Caco-2 (cell line): ENCODE measurements around the gene ERBB2. TPM values are rescaled to one million over a fixed set of nuclear protein-coding genes. Genes with fewer than 3 reads are reported as not detected.

Experiments
- BruUV-seq: library from RNA; stranded (reverse); fragments of 400-500 nt; replicated peaks from 2 replicates; lab custom pipeline; 2021; lab: Mats Ljungman, UMichigan
- CTCF ChIA-PET: fragments of 300-600 bp; sonication (Branson Sonifier 250); formaldehyde crosslinking; loops from one replicate; lab custom pipeline; 2022; ENCODE audit warnings: antibody characterized with exemption; lab: Charles Lee
- POLR2A ChIA-PET: fragments of 300-600 bp; sonication (Branson Sonifier 250); formaldehyde crosslinking; loops from one replicate; lab custom pipeline; 2022; ENCODE audit warnings: antibody characterized with exemption; lab: Charles Lee
- DNase-seq, 2 experiments: peaks; one replicate each; pipeline versions ENCODE4 v3.0.0 to v3.0.0-alpha.2; 2020 to 2022
- H3K27me3 ChIP-seq: replicated peaks from 2 replicates; pipeline ENCODE4 v1.6.0; 2011; ENCODE audit warnings: low read length; ENCODE audit not compliant: control insufficient read depth, insufficient read depth
- H3K36me3 ChIP-seq: 2 replicates; pipeline ENCODE4 v1.5.1; 2011; ENCODE audit warnings: low read length; ENCODE audit not compliant: control insufficient read depth, insufficient read depth
- H3K4me1 ChIP-seq: fragments of 250-450 bp; sonication (Bioruptor Pico); 2 replicates; pipeline ENCODE4 v1.5.1; 2020; ENCODE audit warnings: mild to moderate bottlenecking
- H3K4me3 ChIP-seq: 2 replicates; pipeline ENCODE4 v1.5.1; 2011; ENCODE audit warnings: low read depth, mild to moderate bottlenecking, control low read depth, low read length
- H3K9me3 ChIP-seq: fragments of 250-450 bp; sonication (Bioruptor Pico); 2 replicates; pipeline ENCODE4 v1.5.1; 2020; ENCODE audit warnings: mild to moderate bottlenecking, moderate library complexity
- H3K27ac Mint-ChIP-seq: one replicate; pipeline ENCODE4 v1.8.0; 2022; ENCODE audit warnings: mixed read lengths; ENCODE audit not compliant: unreplicated experiment
- H3K27me3 Mint-ChIP-seq: one replicate; pipeline ENCODE4 v1.8.0; 2022; ENCODE audit warnings: mixed read lengths; ENCODE audit not compliant: insufficient read depth, unreplicated experiment
- H3K36me3 Mint-ChIP-seq: one replicate; pipeline ENCODE4 v1.8.0; 2022; ENCODE audit warnings: mild to moderate bottlenecking, mixed read lengths; ENCODE audit not compliant: insufficient read depth, unreplicated experiment
- H3K4me1 Mint-ChIP-seq: one replicate; pipeline ENCODE4 v1.8.0; 2022; ENCODE audit warnings: low read depth, mixed read lengths; ENCODE audit not compliant: unreplicated experiment
- H3K4me3 Mint-ChIP-seq: one replicate; pipeline ENCODE4 v1.8.0; 2022; ENCODE audit warnings: mild to moderate bottlenecking, moderate library complexity, mixed read lengths; ENCODE audit not compliant: unreplicated experiment
- H3K9me3 Mint-ChIP-seq: one replicate; pipeline ENCODE4 v1.8.0; 2022; ENCODE audit warnings: mixed read lengths; ENCODE audit not compliant: unreplicated experiment
- intact Hi-C: fragments of 100-400 bp; cut with micrococcal nuclease; formaldehyde crosslinking; loops from one replicate; pipeline ENCODE4 v1.10.0; 2022; ENCODE audit not compliant: unreplicated experiment
- total RNA-seq: library from RNA; stranded (reverse); gene quantifications from 2 replicates; pipeline ENCODE4 v1.2.3, GENCODE V29; 2022
- TF ChIP-seq, protein P1 (sequence below), 2 experiments: fragments of 200-600 bp in 1 of 2; IDR thresholded peaks; 1 replicate in 1 of 2; 2 replicates in 1 of 2; pipeline versions ENCODE4 v1.5.1 to v1.8.0; 2011 to 2022; ENCODE audit warnings: antibody characterized with exemption in 1 of 2, control low read depth in 1 of 2, inconsistent platforms in 1 of 2, low read depth in 1 of 2, low read length in 1 of 2, mild to moderate bottlenecking in 1 of 2, moderate library complexity in 1 of 2; ENCODE audit not compliant: insufficient read depth in 1 of 2, severe bottlenecking in 1 of 2, unreplicated experiment in 1 of 2

ERBB2 gene
- total RNA-seq, 1 experiment from 2014 or later, result 121 TPM

DNA sequence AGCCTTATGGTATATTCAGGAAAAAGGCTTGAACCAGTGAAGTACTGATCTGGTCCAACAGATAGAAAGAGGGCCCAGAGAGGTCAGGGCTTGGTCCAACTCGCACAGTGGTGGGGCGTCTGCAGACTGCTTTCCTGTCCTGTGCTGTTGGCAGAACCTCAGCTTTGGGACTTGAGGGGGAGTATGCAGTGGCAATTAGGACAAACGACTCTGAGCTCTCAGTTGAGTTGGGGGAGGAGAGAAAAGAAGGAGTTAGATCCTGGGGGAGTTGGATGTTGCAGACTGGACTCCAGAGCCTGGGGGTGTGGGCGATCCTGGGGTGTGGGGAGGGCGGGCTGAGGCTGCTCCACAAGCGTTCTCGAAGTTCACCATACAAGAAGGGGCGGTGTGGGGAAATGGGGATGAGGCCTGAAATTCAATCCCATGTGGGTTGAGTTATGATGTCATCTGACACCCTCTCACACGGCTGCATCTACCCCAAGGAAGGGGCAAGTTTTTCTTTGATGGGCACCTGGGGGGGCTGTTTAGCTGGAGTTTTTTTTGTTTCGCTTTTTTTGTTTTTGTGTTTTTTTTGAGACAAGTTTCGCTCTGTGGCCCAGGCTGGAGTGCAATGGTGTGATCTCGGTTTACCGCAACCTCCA lies 52.5 kb downstream of the ERBB2 start:
- intact Hi-C loops, result loop anchor here (10.0 kb wide), 1 partner anchor 198 kb away; no protein-coding TSS in a partner anchor
- no TSS peak for BruUV-seq
- H3K27ac Mint-ChIP-seq, result no peak overlapping the region
- CTCF ChIA-PET, result interaction anchor here (0.7 to 1.5 kb wide), 3 partner anchors 20 to 64 kb away, joined by 3 to 5 read pairs (median 4); partner anchors contain the start of genes ERBB2 and PGAP3
- 0 out of 2 replicates have a peak, but pooled peaks cover 1% of the 10 kb centered on the region for H3K36me3 ChIP-seq
- DNase-seq, result no peak
- H3K27me3 ChIP-seq, result no peaks in the 10 kb centered on the region
- peak overlapping the region; percentile 71 for H3K4me3 Mint-ChIP-seq
- H3K4me1 Mint-ChIP-seq, result peaks cover 8% of the 10 kb centered on the region
- TF ChIP-seq, protein P1, sequence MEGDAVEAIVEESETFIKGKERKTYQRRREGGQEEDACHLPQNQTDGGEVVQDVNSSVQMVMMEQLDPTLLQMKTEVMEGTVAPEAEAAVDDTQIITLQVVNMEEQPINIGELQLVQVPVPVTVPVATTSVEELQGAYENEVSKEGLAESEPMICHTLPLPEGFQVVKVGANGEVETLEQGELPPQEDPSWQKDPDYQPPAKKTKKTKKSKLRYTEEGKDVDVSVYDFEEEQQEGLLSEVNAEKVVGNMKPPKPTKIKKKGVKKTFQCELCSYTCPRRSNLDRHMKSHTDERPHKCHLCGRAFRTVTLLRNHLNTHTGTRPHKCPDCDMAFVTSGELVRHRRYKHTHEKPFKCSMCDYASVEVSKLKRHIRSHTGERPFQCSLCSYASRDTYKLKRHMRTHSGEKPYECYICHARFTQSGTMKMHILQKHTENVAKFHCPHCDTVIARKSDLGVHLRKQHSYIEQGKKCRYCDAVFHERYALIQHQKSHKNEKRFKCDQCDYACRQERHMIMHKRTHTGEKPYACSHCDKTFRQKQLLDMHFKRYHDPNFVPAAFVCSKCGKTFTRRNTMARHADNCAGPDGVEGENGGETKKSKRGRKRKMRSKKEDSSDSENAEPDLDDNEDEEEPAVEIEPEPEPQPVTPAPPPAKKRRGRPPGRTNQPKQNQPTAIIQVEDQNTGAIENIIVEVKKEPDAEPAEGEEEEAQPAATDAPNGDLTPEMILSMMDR (IDR thresholded peaks at IDR 0.05; ENCODE audit: insufficient read depth in 1 of 2, low read depth in 1 of 2, low read length in 1 of 2, severe bottlenecking in 1 of 2, unreplicated experiment in 1 of 2), result no peak
- no peaks in the 10 kb centered on the region for H3K9me3 ChIP-seq
- POLR2A ChIA-PET, result no interaction called here
- peaks cover 9% of the 10 kb centered on the region for H3K36me3 Mint-ChIP-seq
- H3K4me1 ChIP-seq, result peaks cover 16% of the 10 kb centered on the region
- no peaks in the 10 kb centered on the region for H3K9me3 Mint-ChIP-seq
- H3K4me3 ChIP-seq, result no peak overlapping the region
- H3K27me3 Mint-ChIP-seq, result peaks cover 4% of the 10 kb centered on the region

DNA sequence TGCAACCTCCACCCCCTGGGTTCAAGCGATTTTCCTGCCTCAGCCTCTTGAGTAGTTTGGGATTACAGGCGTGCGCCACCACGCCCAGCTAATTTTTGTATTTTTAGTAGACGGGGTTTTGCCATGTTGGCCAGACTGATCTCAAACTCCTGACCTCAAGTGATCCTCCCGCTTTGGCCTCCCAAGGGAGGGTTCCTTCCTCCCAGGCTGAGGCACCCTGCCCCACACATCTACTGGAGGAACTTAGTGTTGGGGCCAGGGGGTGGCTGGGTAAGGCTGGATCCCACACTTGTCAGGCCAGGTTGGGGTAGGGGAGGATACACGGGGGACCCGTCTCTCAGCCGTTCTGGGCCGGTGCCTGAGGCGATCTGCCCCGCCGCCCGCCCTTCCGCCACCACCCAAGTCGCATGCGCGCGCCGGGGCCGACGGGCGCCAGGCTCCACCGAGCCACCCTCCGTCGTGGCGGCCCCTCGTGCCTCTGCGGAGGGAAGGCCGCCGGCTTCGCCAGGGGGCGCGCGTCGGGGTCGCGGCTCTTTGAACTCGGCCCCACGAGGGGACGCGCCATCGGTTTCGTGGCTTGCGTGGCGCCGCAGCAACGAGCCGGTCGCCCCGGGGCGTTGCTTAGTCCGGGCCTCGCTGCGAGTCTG lies 53.8 kb downstream of the ERBB2 start:
- Histone ChIP-seq H3K4me1 (peaks cover 16% of the 10 kb centered on the region), H3K36me3 (no peaks in the 10 kb centered on the region), H3K9me3 (no peaks in the 10 kb centered on the region), H3K4me3 (peak overlapping the region; percentile 85), H3K27me3 (no peaks in the 10 kb centered on the region)
- Mint-ChIP-seq H3K4me1 (peaks cover 8% of the 10 kb centered on the region), H3K36me3 (no peaks in the 10 kb centered on the region), H3K27ac (peak overlapping the region; percentile 57), H3K9me3 (no peaks in the 10 kb centered on the region), H3K27me3 (peaks cover 4% of the 10 kb centered on the region), H3K4me3 (peak overlapping the region; percentile 71)
- intact Hi-C loops, result loop anchor here (1.0 to 10.0 kb wide), 5 partner anchors 14 to 199 kb away; partner anchors contain the start of genes IKZF3 and MIEN1
- ChIA-PET POLR2A (interaction anchor here (0.7 to 1.8 kb wide), 5 partner anchors 14 to 216 kb away, joined by 3 to 12 read pairs (median 4); partner anchors contain the start of genes ERBB2 and MIEN1), CTCF (interaction anchor here (0.8 to 2.4 kb wide), 10 partner anchors 9 to 132 kb away, joined by 3 to 15 read pairs (median 4); partner anchors contain the start of genes ERBB2, MIEN1 and PGAP3)
- DNase-seq, result peak in 1 of 2 experiments; percentile 82
- TF ChIP-seq, protein P1 (IDR thresholded peaks at IDR 0.05; ENCODE audit: insufficient read depth in 1 of 2, low read depth in 1 of 2, low read length in 1 of 2, severe bottlenecking in 1 of 2, unreplicated experiment in 1 of 2), result peak in 1 of 2 experiments; percentile 47
- no TSS peak for BruUV-seq
